K562 (cell line): ENCODE results near the gene MANEAL. TPM values are rescaled to one million over a fixed set of nuclear protein-coding genes. Genes with fewer than 3 reads are reported as not detected.

ENCODE experiments used
- ATAC-seq: fragments of 200-7000 bp; cut with Tn5 transposase; 3 replicates; pipeline ENCODE4 v1.9.1; 2020; ENCODE audit warnings: moderate library complexity
- BruUV-seq: library from RNA; stranded (reverse); fragments of 400-500 nt; replicated peaks from 2 replicates; lab custom pipeline; 2021; lab: Mats Ljungman, UMichigan
- CTCF ChIA-PET: fragments of 300-600 bp; formaldehyde crosslinking; extraction: SDS; loops from one replicate; lab custom pipeline; 2021; ENCODE audit warnings: low intra/inter-chr PET ratio; lab: Yijun Ruan, JAX
- POLR2A ChIA-PET: fragments of 300-600, 350-650 bp; sonication (Branson Sonifier 250); formaldehyde crosslinking; extraction: SDS; loops from one replicate; lab custom pipeline; 2021; ENCODE audit warnings: antibody characterized with exemption, inconsistent platforms; lab: Yijun Ruan, JAX
- DNase-seq, 4 experiments: peaks; one replicate each; pipeline versions ENCODE4 v3.0.0 to v3.0.0-alpha.2; 2011 to 2018; ENCODE audit warnings: low spot score in 3 of 4, mixed read lengths in 3 of 4; ENCODE audit errors: extremely low read depth in 1 of 4
- FAIRE-seq: peaks from 2 replicates; lab custom pipeline; 2011; peaks lifted over from hg19 to GRCh38; lab: Jason Lieb, UNC
- H2AFZ ChIP-seq: 2 replicates; pipeline ENCODE4 v1.6.0; 2011; ENCODE audit warnings: low read depth, low read length, control low read depth, inconsistent platforms
- H3K27ac ChIP-seq: fragments of 200-600 bp; 3 replicates; pipeline ENCODE4 v1.8.0; 2011; ENCODE audit warnings: low read depth, mild to moderate bottlenecking, control low read depth, inconsistent platforms, low read length, moderate library complexity, mixed read lengths; ENCODE audit errors: extremely low read depth
- H3K27me3 ChIP-seq, 2 experiments: fragments of 300-600 bp in 1 of 2; 2 replicates in 1 of 2; 3 replicates in 1 of 2; pipeline versions ENCODE4 v1.6.0 to v1.8.0; 2011; ENCODE audit warnings: inconsistent platforms in 2 of 2, low read length in 2 of 2, mild to moderate bottlenecking in 1 of 2, mixed read lengths in 1 of 2, moderate library complexity in 1 of 2; ENCODE audit not compliant: control insufficient read depth in 2 of 2, insufficient read depth in 2 of 2
- H3K36me3 ChIP-seq: fragments of 300-600 bp; 3 replicates; pipeline ENCODE4 v1.8.0; 2011; ENCODE audit warnings: mild to moderate bottlenecking, low read length, inconsistent platforms; ENCODE audit not compliant: control insufficient read depth, insufficient read depth
- H3K4me1 ChIP-seq, 2 experiments: fragments of 200-600 bp in 1 of 2; replicated peaks in 1 of 2; 2 replicates in 1 of 2; 3 replicates in 1 of 2; pipeline versions ENCODE4 v1.5.1 to v1.8.0; 2011; ENCODE audit warnings: inconsistent platforms in 2 of 2, low read length in 2 of 2, mild to moderate bottlenecking in 1 of 2, mixed read lengths in 1 of 2, moderate library complexity in 1 of 2; ENCODE audit not compliant: control insufficient read depth in 2 of 2, insufficient read depth in 2 of 2
- H3K4me2 ChIP-seq: 2 replicates; pipeline ENCODE4 v1.6.1; 2011; ENCODE audit warnings: low read length, control low read depth, inconsistent platforms, mixed read lengths; ENCODE audit not compliant: insufficient read depth
- H3K4me3 ChIP-seq: fragments of 200-600 bp; sonication (generic), shearing (Covaris generic); 2 replicates; pipeline ENCODE4 v1.5.1; 2016; ENCODE audit warnings: control low read depth, inconsistent platforms
- H3K79me2 ChIP-seq: fragments of 200-600 bp; 3 replicates; pipeline ENCODE4 v1.8.0; 2011; ENCODE audit warnings: low read length, inconsistent platforms; ENCODE audit not compliant: control insufficient read depth, insufficient read depth
- H3K9ac ChIP-seq, 2 experiments: 2 replicates each; pipeline versions ENCODE4 v1.6.0 to v1.6.1; 2011; ENCODE audit warnings: low read depth in 2 of 2, low read length in 2 of 2, control low read depth in 1 of 2, inconsistent platforms in 1 of 2, mild to moderate bottlenecking in 1 of 2, mixed read lengths in 1 of 2; ENCODE audit not compliant: insufficient read depth in 1 of 2
- H3K9me1 ChIP-seq: one replicate; pipeline ENCODE4 v1.6.0; 2011; ENCODE audit warnings: inconsistent platforms, mild to moderate bottlenecking, low read length, moderate library complexity; ENCODE audit not compliant: control insufficient read depth, insufficient read depth
- H3K9me3 ChIP-seq: replicated peaks from 2 replicates; pipeline ENCODE4 v1.5.1; 2011; ENCODE audit warnings: low read depth, low read length, inconsistent platforms; ENCODE audit not compliant: control insufficient read depth, insufficient read depth
- H4K20me1 ChIP-seq: replicated peaks from 2 replicates; pipeline ENCODE4 v1.6.1; 2011; ENCODE audit warnings: low read length, inconsistent platforms, mixed read lengths; ENCODE audit not compliant: control insufficient read depth, insufficient read depth
- U2AF1 ChIP-seq: fragments of 200-400 bp; formaldehyde crosslinking; optimal IDR thresholded peaks from 2 replicates; pipeline ENCODE3; 2017; ENCODE audit warnings: mild to moderate bottlenecking, low read depth, low read length, moderate library complexity
- YBX1 ChIP-seq: fragments of 450-650 bp; IDR thresholded peaks from 2 replicates; pipeline ENCODE4 v1.7.1; 2016; ENCODE audit warnings: mild to moderate bottlenecking
- ZNF121 ChIP-seq: sonication (generic); formaldehyde crosslinking; conservative IDR thresholded peaks from 2 replicates; pipeline ENCODE4 v1.8.0; 2022; ENCODE audit warnings: missing genetic modification reagents
- WGBS: fragments of 100-300 bp; shearing (Covaris generic); methylation state at CpG from one replicate; pipeline ENCODE4 v1.1.6; 2016; ENCODE audit warnings: low coverage, mixed read lengths; ENCODE audit not compliant: insufficient coverage; ENCODE audit errors: missing lambda C conversion rate; 5-methylcytosine and 5-hydroxymethylcytosine counted together
- in situ Hi-C: fragments of 300-500 bp; cut with MboI; formaldehyde crosslinking; loops from 4 replicates; pipeline ENCODE4 v1.15.0; 2018; ENCODE audit warnings: inconsistent platforms, mixed read lengths
- intact Hi-C: fragments of 100-400 bp; cut with micrococcal nuclease; formaldehyde crosslinking; loops from 2 replicates; pipeline ENCODE4 v1.14.2; 2022
- polyA plus RNA-seq, 8 experiments: library from polyadenylated mRNA; depleted of rRNA in 4 of 8; stranded (reverse) in 5 of 8; unstranded in 3 of 8; fragments of >200 nt; fragmentation: Nextera tagmentation in 2 of 8; fragmentation: Illumina TruSeq in 1 of 8; extraction: Ambion mirVana in 2 of 8; extraction: Trizol in 1 of 8; gene quantifications; 2 replicates each; pipeline versions ENCODE4 v1.2.1 to v1.2.3, GENCODE V29; 2011 to 2014; ENCODE audit warnings: inconsistent platforms in 1 of 8, missing spikeins in 1 of 8
- total RNA-seq, 7 experiments: library from RNA; depleted of rRNA in 6 of 7; stranded (reverse); fragments of >200 nt in 6 of 7; fragmentation: Illumina TruSeq in 2 of 7; extraction: Trizol in 2 of 7; gene quantifications; 2 replicates each; pipeline versions ENCODE4 v1.2.1 to v1.2.3, GENCODE V29; 2011 to 2021; ENCODE audit warnings: low replicate concordance in 1 of 7
- TF ChIP-seq, protein P1 (sequence below), 2 experiments: fragments of 450-650 bp; IDR thresholded peaks; 2 replicates each; pipeline ENCODE4 v1.6.1; 2016; ENCODE audit warnings: mild to moderate bottlenecking in 2 of 2, borderline replicate concordance in 1 of 2, low read depth in 1 of 2, moderate library complexity in 1 of 2

The MANEAL gene
- total and polyA plus RNA-seq, 9 of the 15 experiments (the other 6 are each of a cell fraction or from before 2014, with no cell fraction given), result 0.37 to 3.2 (median 1.2) TPM

DNA sequence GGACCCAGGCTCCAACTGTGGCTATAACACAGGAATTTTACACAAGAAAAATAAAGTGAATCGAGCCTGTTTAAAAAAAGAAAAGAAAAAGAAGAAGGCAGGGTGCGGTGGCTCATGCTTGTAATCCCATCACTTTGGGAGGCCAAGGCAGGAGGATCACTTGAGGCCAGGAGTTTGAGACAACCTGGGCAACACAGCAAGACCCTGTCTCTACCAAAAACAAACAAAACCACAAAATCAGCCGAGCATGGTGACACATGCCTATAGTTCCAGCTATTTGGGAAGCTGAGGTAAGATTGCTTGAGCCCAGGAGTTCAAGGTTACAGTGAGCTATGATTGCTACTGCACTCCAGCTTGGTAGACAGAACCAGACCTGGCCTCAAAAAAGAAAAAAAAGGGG, 48.0 kb downstream of the MANEAL start:
- Histone ChIP-seq H3K27me3 (no peaks in the 10 kb centered on the region), H3K9ac (no peak overlapping the region), H4K20me1 (no peaks in the 10 kb centered on the region), H2AFZ (no peak overlapping the region), H3K9me1 (no peaks in the 10 kb centered on the region), H3K4me3 (no peak overlapping the region), H3K4me2 (no peak overlapping the region), H3K36me3 (peaks cover 45% of the 10 kb centered on the region), H3K4me1 (peaks cover 0 to 16% of the 10 kb centered on the region in 2 experiments; a peak in 2 of 5 replicates), H3K79me2 (peaks cover 19% of the 10 kb centered on the region; the same call in 2 of the 3 replicates), H3K27ac (no peak overlapping the region), H3K9me3 (no peaks in the 10 kb centered on the region)
- no peak for FAIRE-seq
- 78% methylated on average over 3 of the region's 3 CpGs for WGBS
- no TSS peak for BruUV-seq
- intact Hi-C loops (no loop called here), in situ Hi-C loops (no loop called here)
- ChIA-PET POLR2A (interaction anchor here (0.6 kb wide), 1 partner anchor 33 kb away, joined by 3 read pairs; no protein-coding TSS in a partner anchor), CTCF (no interaction called here)
- DNase-seq, result no peak
- TF ChIP-seq, protein P1, sequence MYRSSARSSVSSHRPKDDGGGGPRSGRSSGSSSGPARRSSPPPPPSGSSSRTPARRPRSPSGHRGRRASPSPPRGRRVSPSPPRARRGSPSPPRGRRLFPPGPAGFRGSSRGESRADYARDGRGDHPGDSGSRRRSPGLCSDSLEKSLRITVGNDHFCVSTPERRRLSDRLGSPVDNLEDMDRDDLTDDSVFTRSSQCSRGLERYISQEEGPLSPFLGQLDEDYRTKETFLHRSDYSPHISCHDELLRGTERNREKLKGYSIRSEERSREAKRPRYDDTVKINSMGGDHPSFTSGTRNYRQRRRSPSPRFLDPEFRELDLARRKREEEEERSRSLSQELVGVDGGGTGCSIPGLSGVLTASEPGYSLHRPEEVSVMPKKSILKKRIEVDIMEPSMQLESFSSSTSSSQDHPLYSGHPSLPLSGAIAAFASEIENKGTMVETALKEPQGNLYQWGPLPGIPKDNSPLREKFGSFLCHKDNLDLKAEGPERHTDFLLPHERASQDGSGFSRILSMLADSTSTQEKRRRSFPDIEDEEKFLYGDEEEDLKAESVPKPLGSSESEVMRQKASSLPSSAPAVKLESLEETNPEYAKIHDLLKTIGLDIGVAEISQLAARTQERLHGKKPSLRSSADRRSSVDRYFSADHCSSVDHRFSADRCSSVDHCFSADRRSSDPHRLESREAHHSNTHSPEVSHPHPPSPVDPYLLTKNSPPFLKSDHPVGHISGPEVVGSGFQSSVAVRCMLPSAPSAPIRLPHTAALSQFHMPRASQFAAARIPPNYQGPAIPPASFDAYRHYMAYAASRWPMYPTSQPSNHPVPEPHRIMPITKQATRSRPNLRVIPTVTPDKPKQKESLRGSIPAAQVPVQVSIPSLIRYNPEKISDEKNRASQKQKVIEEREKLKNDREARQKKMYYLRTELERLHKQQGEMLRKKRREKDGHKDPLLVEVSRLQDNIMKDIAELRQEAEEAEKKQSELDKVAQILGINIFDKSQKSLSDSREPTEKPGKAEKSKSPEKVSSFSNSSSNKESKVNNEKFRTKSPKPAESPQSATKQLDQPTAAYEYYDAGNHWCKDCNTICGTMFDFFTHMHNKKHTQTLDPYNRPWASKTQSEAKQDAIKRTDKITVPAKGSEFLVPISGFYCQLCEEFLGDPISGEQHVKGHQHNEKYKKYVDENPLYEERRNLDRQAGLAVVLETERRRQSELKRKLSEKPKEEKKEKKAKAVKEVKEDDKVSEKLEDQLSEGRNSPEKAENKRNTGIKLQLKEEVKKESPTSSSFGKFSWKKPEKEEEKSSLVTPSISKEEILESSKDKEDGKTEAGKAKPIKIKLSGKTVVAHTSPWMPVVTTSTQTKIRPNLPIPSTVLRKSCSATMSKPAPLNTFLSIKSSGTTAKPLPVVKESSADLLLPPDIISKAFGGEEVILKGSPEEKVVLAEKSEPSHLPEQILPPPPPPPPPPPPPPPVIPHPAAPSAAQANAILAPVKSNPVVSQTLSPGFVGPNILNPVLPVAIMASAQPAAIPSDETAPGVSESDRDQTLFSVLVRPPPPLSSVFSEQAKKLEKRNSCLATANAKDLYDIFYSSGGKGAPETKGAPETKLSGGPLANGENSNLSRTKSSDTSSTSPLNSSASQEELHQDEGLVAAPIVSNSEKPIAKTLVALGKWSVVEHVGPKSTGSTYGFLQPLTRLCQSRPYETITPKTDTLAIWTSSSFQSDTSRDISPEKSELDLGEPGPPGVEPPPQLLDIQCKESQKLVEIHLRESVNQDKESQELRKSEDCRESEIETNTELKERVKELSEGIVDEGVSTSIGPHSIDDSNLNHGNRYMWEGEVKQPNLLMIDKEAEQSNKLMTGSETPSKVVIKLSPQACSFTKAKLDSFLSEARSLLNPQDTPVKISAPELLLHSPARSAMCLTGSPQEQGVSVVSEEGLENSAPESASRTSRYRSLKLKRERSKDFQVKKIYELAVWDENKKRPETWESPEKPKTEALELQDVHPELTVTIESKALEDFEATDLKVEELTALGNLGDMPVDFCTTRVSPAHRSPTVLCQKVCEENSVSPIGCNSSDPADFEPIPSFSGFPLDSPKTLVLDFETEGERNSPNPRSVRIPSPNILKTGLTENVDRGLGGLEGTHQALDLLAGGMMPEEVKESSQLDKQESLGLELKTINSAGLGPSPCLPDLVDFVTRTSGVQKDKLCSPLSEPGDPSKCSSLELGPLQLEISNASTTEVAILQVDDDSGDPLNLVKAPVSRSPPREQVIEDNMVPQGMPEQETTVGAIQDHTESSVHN (IDR thresholded peaks at IDR 0.05; ENCODE audit: borderline replicate concordance in 1 of 2, low read depth in 1 of 2), result no peak
- TF ChIP-seq U2AF1, result no peak
- 0 out of 2 replicates have a peak, but pooled peaks have one; percentile 18 for TF ChIP-seq ZNF121
- TF ChIP-seq YBX1, result no peak
- no peak for ATAC-seq
